Endodermal cell (in vitro differentiated cells): Measurements from ENCODE around the gene LSM3. TPM values are rescaled to one million over a fixed set of nuclear protein-coding genes. Genes with fewer than 3 reads are reported as not detected.

ENCODE experiments used
- DNase-seq: peaks from one replicate; pipeline ENCODE4 v3.0.0-alpha.2; 2017
- H3K27ac ChIP-seq: 2 replicates; pipeline ENCODE4 v1.5.1; 2013; ENCODE audit warnings: mild to moderate bottlenecking, low read depth, low read length, moderate library complexity
- H3K27me3 ChIP-seq: 2 replicates; pipeline ENCODE4 v1.6.1; 2013; ENCODE audit warnings: mild to moderate bottlenecking, low read length, moderate library complexity; ENCODE audit not compliant: insufficient read depth, control insufficient read depth, poor library complexity, severe bottlenecking
- H3K36me3 ChIP-seq: 2 replicates; pipeline ENCODE4 v1.7.0; 2013; ENCODE audit warnings: mild to moderate bottlenecking, low read length, moderate library complexity; ENCODE audit not compliant: control insufficient read depth, insufficient read depth
- H3K4me1 ChIP-seq: one replicate; pipeline ENCODE4 v1.7.0; 2013; ENCODE audit warnings: low read length; ENCODE audit not compliant: control insufficient read depth, insufficient read depth
- H3K4me3 ChIP-seq: 2 replicates; pipeline ENCODE4 v1.5.1; 2013; ENCODE audit warnings: mild to moderate bottlenecking, low read length, moderate library complexity
- H3K9ac ChIP-seq: 2 replicates; pipeline ENCODE4 v1.6.1; 2013; ENCODE audit warnings: mild to moderate bottlenecking, low read length, moderate library complexity; ENCODE audit not compliant: poor library complexity, severe bottlenecking; ENCODE audit errors: extremely low read depth
- H3K9me3 ChIP-seq: 2 replicates; pipeline ENCODE4 v1.6.1; 2013; ENCODE audit warnings: mild to moderate bottlenecking, low read length, moderate library complexity; ENCODE audit not compliant: control insufficient read depth
- H3K27ac Mint-ChIP-seq: 2 replicates; pipeline ENCODE4 v1.8.0; 2020; ENCODE audit warnings: mixed read lengths
- H3K27me3 Mint-ChIP-seq: 2 replicates; pipeline ENCODE4 v1.8.0; 2021; ENCODE audit warnings: mild to moderate bottlenecking, mixed read lengths; ENCODE audit not compliant: insufficient read depth
- H3K36me3 Mint-ChIP-seq: 2 replicates; pipeline ENCODE4 v1.8.0; 2020; ENCODE audit warnings: low read depth, mixed read lengths
- H3K4me1 Mint-ChIP-seq: 2 replicates; pipeline ENCODE4 v1.8.0; 2020; ENCODE audit warnings: mixed read lengths
- H3K4me3 Mint-ChIP-seq: 2 replicates; pipeline ENCODE4 v1.8.0; 2020; ENCODE audit warnings: mild to moderate bottlenecking, moderate library complexity, mixed read lengths
- H3K9me3 Mint-ChIP-seq: 2 replicates; pipeline ENCODE4 v1.8.0; 2020; ENCODE audit warnings: mild to moderate bottlenecking, mixed read lengths
- WGBS, 2 experiments: methylation state at CpG; one replicate each; pipeline versions ENCODE4 v1.1.5 to v1.1.7; 2013; ENCODE audit warnings: missing lambda C conversion rate in 2 of 2, mixed read lengths in 1 of 2; ENCODE audit not compliant: insufficient coverage in 1 of 2, insufficient read length in 1 of 2; 5-methylcytosine and 5-hydroxymethylcytosine counted together
- total RNA-seq, 2 donors: library from RNA; stranded (reverse); fragmentation: NEBNext Ultra II Directional in 1 of 2; extraction: Animal tissue kit (Norgen Biotek cat#: 25700) in 1 of 2; gene quantifications; 2 replicates in 1 of 2; 3 replicates in 1 of 2; pipeline ENCODE4 v1.2.1, GENCODE V29; 2021
- TF ChIP-seq, protein P1 (sequence below): fragments of 200-600 bp; sonication (generic); conservative IDR thresholded peaks from 2 replicates; pipeline ENCODE4 v1.5.0; 2021; ENCODE audit warnings: antibody characterized with exemption, mild to moderate bottlenecking

The LSM3 gene
- total RNA-seq, 2 donors from 2014 or later = 18.1 to 19.7 TPM

DNA sequence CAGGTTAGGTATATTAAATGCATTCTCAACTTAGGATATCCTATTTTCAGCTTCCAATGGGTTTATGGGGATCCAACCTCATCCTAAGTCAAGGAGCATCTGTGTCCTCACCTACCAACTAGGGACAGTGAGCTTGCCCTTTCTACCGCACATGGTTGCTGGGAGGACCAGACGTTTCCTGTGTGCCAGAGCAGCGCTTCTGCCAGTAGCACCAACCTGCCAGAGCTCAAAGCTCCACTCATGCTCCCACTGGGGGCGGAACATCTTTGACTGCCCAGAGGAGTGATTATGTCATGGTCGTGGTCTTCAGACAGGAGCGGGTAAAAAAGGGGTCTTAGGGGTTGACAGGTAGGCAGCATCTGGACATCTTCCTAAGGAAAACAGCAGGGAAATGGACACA, 25.0 kb upstream of the LSM3 start:
- no peaks in the 10 kb centered on the region for H3K27me3 Mint-ChIP-seq
- DNase-seq = peak; percentile 39
- no peak overlapping the region for H3K4me3 Mint-ChIP-seq
- no peak overlapping the region for H3K9ac ChIP-seq
- H3K4me1 Mint-ChIP-seq = peaks cover 11% of the 10 kb centered on the region
- H3K27ac ChIP-seq = no peak overlapping the region
- H3K4me3 ChIP-seq = no peak overlapping the region
- WGBS, 2 experiments = 96 to 97% methylated on average over 5 to 6 of the region's 6 CpGs
- H3K9me3 Mint-ChIP-seq = no peaks in the 10 kb centered on the region
- H3K4me1 ChIP-seq = no peaks in the 10 kb centered on the region
- peaks cover 61% of the 10 kb centered on the region for H3K36me3 ChIP-seq
- no peak overlapping the region for H3K27ac Mint-ChIP-seq
- H3K36me3 Mint-ChIP-seq = peaks cover 69% of the 10 kb centered on the region
- TF ChIP-seq, protein P1, sequence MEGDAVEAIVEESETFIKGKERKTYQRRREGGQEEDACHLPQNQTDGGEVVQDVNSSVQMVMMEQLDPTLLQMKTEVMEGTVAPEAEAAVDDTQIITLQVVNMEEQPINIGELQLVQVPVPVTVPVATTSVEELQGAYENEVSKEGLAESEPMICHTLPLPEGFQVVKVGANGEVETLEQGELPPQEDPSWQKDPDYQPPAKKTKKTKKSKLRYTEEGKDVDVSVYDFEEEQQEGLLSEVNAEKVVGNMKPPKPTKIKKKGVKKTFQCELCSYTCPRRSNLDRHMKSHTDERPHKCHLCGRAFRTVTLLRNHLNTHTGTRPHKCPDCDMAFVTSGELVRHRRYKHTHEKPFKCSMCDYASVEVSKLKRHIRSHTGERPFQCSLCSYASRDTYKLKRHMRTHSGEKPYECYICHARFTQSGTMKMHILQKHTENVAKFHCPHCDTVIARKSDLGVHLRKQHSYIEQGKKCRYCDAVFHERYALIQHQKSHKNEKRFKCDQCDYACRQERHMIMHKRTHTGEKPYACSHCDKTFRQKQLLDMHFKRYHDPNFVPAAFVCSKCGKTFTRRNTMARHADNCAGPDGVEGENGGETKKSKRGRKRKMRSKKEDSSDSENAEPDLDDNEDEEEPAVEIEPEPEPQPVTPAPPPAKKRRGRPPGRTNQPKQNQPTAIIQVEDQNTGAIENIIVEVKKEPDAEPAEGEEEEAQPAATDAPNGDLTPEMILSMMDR = no peak
- no peaks in the 10 kb centered on the region for H3K27me3 ChIP-seq
- no peaks in the 10 kb centered on the region for H3K9me3 ChIP-seq

DNA sequence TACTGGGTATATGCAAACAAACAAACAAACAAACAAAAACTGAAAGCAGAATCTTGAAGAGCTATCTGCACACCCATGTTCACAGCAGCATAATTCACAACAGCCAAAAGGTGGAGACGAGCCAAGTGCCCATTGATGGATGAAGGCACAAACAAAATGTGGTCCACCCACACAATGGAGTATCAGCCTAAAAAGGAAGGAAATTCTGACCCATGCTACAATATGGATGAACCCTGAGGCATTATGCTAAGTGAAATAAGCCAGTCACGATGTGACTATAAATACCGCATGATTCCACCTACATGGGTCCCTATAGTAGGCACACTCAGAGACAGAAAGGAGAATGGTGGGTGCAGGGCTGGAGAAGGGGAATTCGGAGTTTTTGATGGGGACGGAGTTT, 24.3 kb upstream of the LSM3 start:
- Histone ChIP-seq H3K4me3 (no peak overlapping the region), H3K27me3 (no peaks in the 10 kb centered on the region), H3K4me1 (no peaks in the 10 kb centered on the region), H3K9me3 (no peaks in the 10 kb centered on the region), H3K36me3 (peaks cover 67% of the 10 kb centered on the region), H3K27ac (no peak overlapping the region), H3K9ac (no peak overlapping the region)
- no peak overlapping the region for H3K27ac Mint-ChIP-seq
- H3K27me3 Mint-ChIP-seq = no peaks in the 10 kb centered on the region
- TF ChIP-seq, protein P1 = no peak
- peaks cover 72% of the 10 kb centered on the region for H3K36me3 Mint-ChIP-seq
- H3K4me3 Mint-ChIP-seq = no peak overlapping the region
- H3K9me3 Mint-ChIP-seq = no peaks in the 10 kb centered on the region
- WGBS, 2 experiments = 90 to 95% methylated on average over 5 of the region's 5 CpGs
- peaks cover 11% of the 10 kb centered on the region for H3K4me1 Mint-ChIP-seq
- peak; percentile 12 for DNase-seq

DNA sequence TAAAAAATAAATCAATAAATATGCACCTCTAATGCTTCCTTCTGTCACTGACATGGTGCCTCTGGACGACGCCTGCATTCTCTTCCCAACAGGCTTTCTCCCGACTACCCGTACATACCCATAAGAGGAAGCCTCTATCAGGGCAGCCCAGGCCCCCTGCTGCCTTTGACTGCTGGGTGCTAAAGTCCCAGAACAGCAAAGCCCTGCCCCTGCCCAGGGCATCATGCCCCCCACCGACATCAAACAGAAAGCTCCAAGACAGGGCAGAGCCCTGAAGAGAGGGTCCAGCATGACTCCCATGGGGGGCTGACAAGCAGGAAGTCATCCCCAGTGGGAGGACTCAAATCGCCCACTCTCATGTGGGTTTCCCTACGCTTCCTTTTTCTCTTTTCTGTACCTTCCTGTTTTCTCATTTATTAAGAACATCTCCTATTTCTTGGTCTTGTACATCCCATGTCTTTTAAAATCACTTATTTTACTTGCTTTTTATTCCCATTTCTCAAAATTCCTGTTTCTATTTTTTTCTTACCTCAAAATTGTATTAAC, 23.6 kb upstream of the LSM3 start:
- H3K27ac Mint-ChIP-seq = no peak overlapping the region
- H3K36me3 Mint-ChIP-seq = peaks cover 76% of the 10 kb centered on the region
- Histone ChIP-seq H3K36me3 (peaks cover 73% of the 10 kb centered on the region), H3K9ac (no peak overlapping the region), H3K4me1 (no peaks in the 10 kb centered on the region), H3K27me3 (no peaks in the 10 kb centered on the region), H3K4me3 (no peak overlapping the region), H3K27ac (no peak overlapping the region), H3K9me3 (no peaks in the 10 kb centered on the region)
- H3K4me1 Mint-ChIP-seq = peaks cover 11% of the 10 kb centered on the region
- H3K4me3 Mint-ChIP-seq = no peak overlapping the region
- DNase-seq = peak; percentile 44
- no peaks in the 10 kb centered on the region for H3K27me3 Mint-ChIP-seq
- TF ChIP-seq, protein P1 = no peak
- WGBS, 2 experiments = 90 to 98% methylated on average over 5 to 7 of the region's 7 CpGs
- H3K9me3 Mint-ChIP-seq = no peaks in the 10 kb centered on the region
